ENCODE data around the gene MISP3.

- TF ChIP-seq TAF1 (IDR thresholded peaks at IDR 0.05; ENCODE audit: low read depth) (no peak), RAD21 (IDR thresholded peaks at IDR 0.05; ENCODE audit: low read depth) (no peak), TEAD4 (IDR thresholded peaks at IDR 0.05) (no peak), EP300 (IDR thresholded peaks at IDR 0.05; ENCODE audit: borderline replicate concordance) (no peak), REST (IDR thresholded peaks at IDR 0.05; ENCODE audit: low read depth) (no peak), YY1 (IDR thresholded peaks at IDR 0.05; ENCODE audit: low read depth) (no peak), TCF12 (IDR thresholded peaks at IDR 0.05; ENCODE audit: low read depth) (no peak), NFIC (IDR thresholded peaks at IDR 0.05) (no peak), CEBPB (IDR thresholded peaks at IDR 0.05) (no peak), FOXM1 (IDR thresholded peaks at IDR 0.05; ENCODE audit: borderline replicate concordance, low read depth) (no peak), ZBTB7A (IDR thresholded peaks at IDR 0.05; ENCODE audit: low read depth) (no peak), MAX (IDR thresholded peaks at IDR 0.05) (no peak), CREB1 (IDR thresholded peaks at IDR 0.05; ENCODE audit: low read depth) (no peak), EGR1 (IDR thresholded peaks at IDR 0.05) (no peak)
Measured at GRCh38 chr19:14054099-14054498, 18.5 kb upstream of the MISP3 start.
